Esophagus muscularis mucosa (tissue), 3 donors: Measurements from ENCODE around the gene PCDHGB3.

ENCODE experiments used
- POLR2A ChIP-seq: fragments of 450-650 bp; IDR thresholded peaks from one replicate; pipeline ENCODE4 v1.6.1; 2017; ENCODE audit warnings: antibody characterized with exemption, moderate library complexity, mild to moderate bottlenecking, low read depth
- POLR2AphosphoS5 ChIP-seq, 2 donors: sonication (generic); formaldehyde crosslinking; IDR thresholded peaks; one replicate each; pipeline ENCODE4 v1.6.1; 2017; ENCODE audit warnings: antibody characterized with exemption in 2 of 2
- TF ChIP-seq, protein P1 (sequence below), 3 experiments: fragments of 200-600 bp in 2 of 3; fragments of 450-650 bp in 1 of 3; sonication (generic) in 2 of 3; IDR thresholded peaks; one replicate each; pipeline ENCODE4 v1.5.1; 2017 to 2019; ENCODE audit warnings: antibody characterized with exemption in 3 of 3, mild to moderate bottlenecking in 2 of 3, moderate library complexity in 1 of 3

DNA sequence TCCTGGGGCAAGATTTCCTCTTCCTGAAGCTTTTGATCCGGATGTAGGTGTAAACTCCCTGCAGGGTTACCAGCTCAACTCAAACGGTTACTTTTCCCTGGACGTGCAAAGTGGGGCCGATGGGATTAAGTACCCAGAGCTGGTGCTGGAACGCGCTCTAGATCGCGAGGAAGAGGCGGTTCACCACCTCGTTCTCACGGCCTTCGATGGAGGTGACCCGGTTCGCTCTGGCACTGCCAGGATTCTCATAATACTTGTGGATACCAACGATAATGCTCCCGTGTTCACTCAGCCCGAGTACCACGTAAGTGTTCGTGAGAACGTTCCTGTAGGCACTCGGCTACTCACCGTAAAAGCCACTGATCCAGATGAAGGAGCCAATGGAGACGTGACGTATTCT is 14.4 kb upstream of the PCDHGB3 start:
- TF ChIP-seq, protein P1, sequence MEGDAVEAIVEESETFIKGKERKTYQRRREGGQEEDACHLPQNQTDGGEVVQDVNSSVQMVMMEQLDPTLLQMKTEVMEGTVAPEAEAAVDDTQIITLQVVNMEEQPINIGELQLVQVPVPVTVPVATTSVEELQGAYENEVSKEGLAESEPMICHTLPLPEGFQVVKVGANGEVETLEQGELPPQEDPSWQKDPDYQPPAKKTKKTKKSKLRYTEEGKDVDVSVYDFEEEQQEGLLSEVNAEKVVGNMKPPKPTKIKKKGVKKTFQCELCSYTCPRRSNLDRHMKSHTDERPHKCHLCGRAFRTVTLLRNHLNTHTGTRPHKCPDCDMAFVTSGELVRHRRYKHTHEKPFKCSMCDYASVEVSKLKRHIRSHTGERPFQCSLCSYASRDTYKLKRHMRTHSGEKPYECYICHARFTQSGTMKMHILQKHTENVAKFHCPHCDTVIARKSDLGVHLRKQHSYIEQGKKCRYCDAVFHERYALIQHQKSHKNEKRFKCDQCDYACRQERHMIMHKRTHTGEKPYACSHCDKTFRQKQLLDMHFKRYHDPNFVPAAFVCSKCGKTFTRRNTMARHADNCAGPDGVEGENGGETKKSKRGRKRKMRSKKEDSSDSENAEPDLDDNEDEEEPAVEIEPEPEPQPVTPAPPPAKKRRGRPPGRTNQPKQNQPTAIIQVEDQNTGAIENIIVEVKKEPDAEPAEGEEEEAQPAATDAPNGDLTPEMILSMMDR (IDR thresholded peaks at IDR 0.05), result no peak
- no peak for TF ChIP-seq POLR2A
- no peak for TF ChIP-seq POLR2AphosphoS5 (IDR thresholded peaks at IDR 0.05)
